Lung (tissue), 12 donors: ENCODE data around the gene ADAMTS16. TPM values are rescaled to one million over a fixed set of nuclear protein-coding genes. Genes with fewer than 3 reads are reported as not detected.

ENCODE experiments used
- ATAC-seq: fragments of 200-7000 bp; cut with Tn5 transposase; one replicate; pipeline ENCODE4 v1.9.1; 2020; ENCODE audit warnings: moderate number of reproducible peaks; ENCODE audit not compliant: insufficient read depth, low FRiP score
- DNase-seq, 3 donors: peaks; one replicate each; pipeline ENCODE4 v3.0.0-alpha.2; 2013 to 2017
- H3K27ac ChIP-seq, 2 donors: one replicate each; pipeline ENCODE4 v1.5.1; 2013; ENCODE audit warnings: mild to moderate bottlenecking in 2 of 2, moderate library complexity in 2 of 2, control low read depth in 1 of 2, inconsistent platforms in 1 of 2, low read depth in 1 of 2, low read length in 1 of 2
- H3K27me3 ChIP-seq, 3 donors: one replicate each; pipeline ENCODE4 v1.5.1; 2013; ENCODE audit warnings: low read length in 2 of 3; ENCODE audit not compliant: control insufficient read depth in 3 of 3, insufficient read depth in 3 of 3
- H3K36me3 ChIP-seq, 4 donors: one replicate each; pipeline ENCODE4 v1.5.1; 2013; ENCODE audit warnings: low read length in 4 of 4, mild to moderate bottlenecking in 1 of 4, moderate library complexity in 1 of 4; ENCODE audit not compliant: control insufficient read depth in 4 of 4, insufficient read depth in 4 of 4
- H3K4me1 ChIP-seq, 5 donors: one replicate each; pipeline ENCODE4 v1.5.1; 2013; ENCODE audit warnings: low read length in 5 of 5, mild to moderate bottlenecking in 2 of 5, moderate library complexity in 1 of 5; ENCODE audit not compliant: control insufficient read depth in 5 of 5, insufficient read depth in 5 of 5
- H3K4me3 ChIP-seq: one replicate; pipeline ENCODE4 v1.5.1; 2013; ENCODE audit warnings: mild to moderate bottlenecking, control low read depth, moderate library complexity
- H3K9ac ChIP-seq, 2 donors: one replicate each; pipeline ENCODE4 v1.5.1; 2013; ENCODE audit warnings: low read length in 2 of 2, control low read depth in 1 of 2; ENCODE audit not compliant: insufficient read depth in 1 of 2
- H3K9me3 ChIP-seq, 4 donors: one replicate each; pipeline ENCODE4 v1.5.1; 2013; ENCODE audit warnings: low read length in 3 of 4, mild to moderate bottlenecking in 1 of 4, moderate library complexity in 1 of 4; ENCODE audit not compliant: control insufficient read depth in 4 of 4, insufficient read depth in 3 of 4
- WGBS, 2 donors: extraction: QIAGEN DNeasy Blood & Tissue Kit; methylation state at CpG; one replicate each; pipeline ENCODE4 v1.1.7; 2013; 5-methylcytosine and 5-hydroxymethylcytosine counted together
- polyA plus RNA-seq, 2 donors: library from polyadenylated mRNA; stranded (reverse); fragments of 200-250 nt; gene quantifications; one replicate each; pipeline ENCODE4 v1.2.1, GENCODE V29; 2013
- total RNA-seq, 2 donors: library from RNA; depleted of rRNA in 1 of 2; stranded (reverse); fragments of >200 nt in 1 of 2; gene quantifications; one replicate each; pipeline ENCODE4 v1.2.1, GENCODE V29; 2014 to 2021
- TF ChIP-seq, protein P1 (sequence below): IDR thresholded peaks from 2 replicates; pipeline ENCODE4 v1.5.1; 2012; ENCODE audit warnings: mild to moderate bottlenecking; ENCODE audit errors: control extremely low read depth, extremely low read depth
- donor health status: control.
- donor health status: control.
- donor health status: Bipolar disorder and iron deficiency.
- donor health status: healthy.
- donor health status: DM: yes; HTN: yes; CAD: no.

Gene ADAMTS16
- total and polyA plus RNA-seq, 4 donors: 0.09 to 0.97 TPM; not detected in 2

DNA sequence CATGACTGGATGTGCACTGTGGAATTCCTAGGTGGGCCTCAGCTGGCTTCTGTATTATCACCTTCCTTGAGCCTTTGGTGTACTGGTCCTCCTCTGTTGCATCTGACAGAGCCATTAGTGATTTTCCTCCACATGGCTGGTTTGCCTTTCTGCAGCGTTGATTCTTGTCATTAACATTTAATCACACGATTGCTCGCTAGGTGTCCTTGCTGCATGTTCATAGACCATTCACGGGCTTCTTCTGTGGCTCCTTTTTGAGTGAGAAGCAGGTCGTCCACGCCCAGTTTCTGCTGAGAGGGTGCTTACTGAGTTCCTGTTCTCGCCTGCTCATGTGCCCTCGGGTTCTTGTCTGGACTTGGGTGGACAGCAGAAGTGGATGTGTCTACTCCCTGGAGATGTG, 29.3 kb downstream of the ADAMTS16 start:
- no peaks in the 10 kb centered on the region for H3K36me3 ChIP-seq
- TF ChIP-seq, protein P1, sequence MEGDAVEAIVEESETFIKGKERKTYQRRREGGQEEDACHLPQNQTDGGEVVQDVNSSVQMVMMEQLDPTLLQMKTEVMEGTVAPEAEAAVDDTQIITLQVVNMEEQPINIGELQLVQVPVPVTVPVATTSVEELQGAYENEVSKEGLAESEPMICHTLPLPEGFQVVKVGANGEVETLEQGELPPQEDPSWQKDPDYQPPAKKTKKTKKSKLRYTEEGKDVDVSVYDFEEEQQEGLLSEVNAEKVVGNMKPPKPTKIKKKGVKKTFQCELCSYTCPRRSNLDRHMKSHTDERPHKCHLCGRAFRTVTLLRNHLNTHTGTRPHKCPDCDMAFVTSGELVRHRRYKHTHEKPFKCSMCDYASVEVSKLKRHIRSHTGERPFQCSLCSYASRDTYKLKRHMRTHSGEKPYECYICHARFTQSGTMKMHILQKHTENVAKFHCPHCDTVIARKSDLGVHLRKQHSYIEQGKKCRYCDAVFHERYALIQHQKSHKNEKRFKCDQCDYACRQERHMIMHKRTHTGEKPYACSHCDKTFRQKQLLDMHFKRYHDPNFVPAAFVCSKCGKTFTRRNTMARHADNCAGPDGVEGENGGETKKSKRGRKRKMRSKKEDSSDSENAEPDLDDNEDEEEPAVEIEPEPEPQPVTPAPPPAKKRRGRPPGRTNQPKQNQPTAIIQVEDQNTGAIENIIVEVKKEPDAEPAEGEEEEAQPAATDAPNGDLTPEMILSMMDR: no peak
- no peak for DNase-seq
- no peaks in the 10 kb centered on the region for H3K9me3 ChIP-seq
- peaks cover 0 to 4% (median 0%) of the 10 kb centered on the region in 5 donors for H3K4me1 ChIP-seq
- no peak overlapping the region for H3K27ac ChIP-seq
- no peak overlapping the region for H3K9ac ChIP-seq
- ATAC-seq: no peak
- H3K27me3 ChIP-seq: peaks cover 0 to 2% (median 0%) of the 10 kb centered on the region in 3 donors
- WGBS, 2 donors: 87 to 88% methylated on average over 8 of the region's 8 CpGs
- no peak overlapping the region for H3K4me3 ChIP-seq

DNA sequence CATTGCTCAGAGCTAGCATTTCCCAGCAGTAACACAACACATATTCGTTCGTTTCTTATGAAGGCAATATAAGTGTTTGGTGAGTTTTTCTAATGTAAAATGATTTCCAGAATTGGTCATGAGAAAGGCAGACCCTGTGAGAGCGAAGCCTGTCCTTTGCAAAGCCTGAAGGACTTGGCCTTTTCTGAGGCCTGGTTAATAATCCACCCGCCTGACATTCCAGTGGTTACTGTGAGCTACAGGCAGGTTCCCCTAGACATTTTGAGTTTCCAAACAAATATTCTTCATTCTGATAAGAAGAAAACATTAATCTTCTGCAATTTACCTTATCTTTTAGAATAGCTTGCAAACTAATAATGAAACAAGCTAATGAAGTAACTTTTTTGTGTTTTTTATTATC, 38.0 kb downstream of the ADAMTS16 start:
- WGBS, 2 donors: 61 to 77% methylated on average over 4 of the region's 4 CpGs
- Histone ChIP-seq H3K4me1 (peaks cover 0 to 2% (median 0%) of the 10 kb centered on the region in 5 donors), H3K27me3 (no peaks in the 10 kb centered on the region), H3K27ac (no peak overlapping the region), H3K9me3 (no peaks in the 10 kb centered on the region), H3K4me3 (no peak overlapping the region), H3K9ac (no peak overlapping the region), H3K36me3 (no peaks in the 10 kb centered on the region)
- DNase-seq (peak; percentile 58 to 82 (median 70)), ATAC-seq (no peak)
- TF ChIP-seq, protein P1: no peak

DNA sequence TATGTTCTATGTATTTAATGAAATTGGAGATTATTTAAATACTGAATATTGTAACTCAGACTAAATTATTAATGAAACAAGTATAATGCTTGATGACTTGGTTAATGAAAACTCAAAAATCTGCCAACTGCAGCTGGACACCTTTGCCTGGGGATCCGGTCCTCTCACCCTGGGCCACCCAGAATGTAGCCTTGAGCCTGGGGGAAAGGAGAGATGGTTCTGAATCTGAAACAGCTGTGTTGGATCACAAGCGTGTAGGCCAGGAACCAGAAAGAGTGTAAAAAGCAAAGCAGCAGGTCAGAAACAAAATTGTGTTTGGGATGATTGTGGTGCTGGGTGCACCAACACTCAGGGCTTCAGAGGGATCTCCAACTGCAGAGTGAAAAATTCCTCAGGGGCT, 38.5 kb downstream of the ADAMTS16 start:
- H3K27me3 ChIP-seq: no peaks in the 10 kb centered on the region
- 40 to 69% methylated on average over 2 of the region's 2 CpGs for WGBS, 2 donors
- no peaks in the 10 kb centered on the region for H3K36me3 ChIP-seq
- TF ChIP-seq, protein P1: no peak
- no peak for ATAC-seq
- peaks cover 0 to 2% (median 0%) of the 10 kb centered on the region in 4 donors for H3K9me3 ChIP-seq
- H3K4me3 ChIP-seq: no peak overlapping the region
- peak in 1 of 3 donors; percentile 41 for DNase-seq
- H3K9ac ChIP-seq: no peak overlapping the region
- H3K27ac ChIP-seq: no peak overlapping the region
- peaks cover 0 to 5% (median 0%) of the 10 kb centered on the region in 5 donors for H3K4me1 ChIP-seq

DNA sequence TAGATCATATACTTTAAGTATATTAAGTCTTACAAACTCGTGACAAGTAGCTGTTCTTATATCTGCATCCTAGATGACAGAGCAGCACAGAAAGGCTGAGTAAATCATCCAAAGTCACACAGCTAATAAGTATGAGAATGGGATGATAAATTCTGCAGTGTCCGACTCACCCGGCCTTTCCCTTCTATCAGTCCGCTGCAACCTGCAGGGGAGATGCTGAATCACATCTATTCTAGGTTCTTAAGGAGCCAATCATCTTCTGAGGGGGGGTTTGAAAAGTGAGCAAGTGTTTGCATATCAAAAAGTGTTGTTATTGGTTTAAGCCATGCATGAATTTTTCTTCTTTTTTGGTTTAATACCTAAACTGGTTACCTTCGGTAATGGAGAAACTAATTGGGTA, 38.9 kb downstream of the ADAMTS16 start:
- WGBS, 2 donors: 56 to 74% methylated on average over 5 of the region's 5 CpGs
- Histone ChIP-seq H3K27ac (no peak overlapping the region), H3K36me3 (no peaks in the 10 kb centered on the region), H3K4me1 (peaks cover 0 to 10% (median 0%) of the 10 kb centered on the region in 5 donors), H3K4me3 (no peak overlapping the region), H3K27me3 (no peaks in the 10 kb centered on the region), H3K9ac (no peak overlapping the region), H3K9me3 (peaks cover 0 to 3% (median 0%) of the 10 kb centered on the region in 4 donors)
- TF ChIP-seq, protein P1: no peak
- no peak for DNase-seq
- no peak for ATAC-seq
